Mesendoderm (in vitro differentiated cells): ENCODE results near the gene PRPF8.

Experiments
- DNase-seq: peaks from one replicate; pipeline ENCODE4 v3.0.0; 2013
- H2AK5ac ChIP-seq: 2 replicates; pipeline ENCODE4 v1.6.1; 2013; ENCODE audit warnings: low read length, inconsistent platforms
- H2BK120ac ChIP-seq: 2 replicates; pipeline ENCODE4 v1.6.1; 2013; ENCODE audit warnings: low read depth, mild to moderate bottlenecking, low read length, moderate library complexity, mixed read lengths
- H2BK15ac ChIP-seq: replicated peaks from 2 replicates; pipeline ENCODE4 v1.6.1; 2013; ENCODE audit warnings: low read depth, mild to moderate bottlenecking, moderate library complexity
- H2BK5ac ChIP-seq: 2 replicates; pipeline ENCODE4 v1.6.1; 2013; ENCODE audit warnings: low read length, inconsistent platforms
- H3K18ac ChIP-seq: 2 replicates; pipeline ENCODE4 v1.6.1; 2013; ENCODE audit warnings: mild to moderate bottlenecking, low read length, mixed read lengths
- H3K23ac ChIP-seq: one replicate; pipeline ENCODE4 v1.6.1; 2013; ENCODE audit warnings: low read length
- H3K27ac ChIP-seq: 2 replicates; pipeline ENCODE4 v1.5.1; 2013; ENCODE audit warnings: low read depth, mild to moderate bottlenecking, inconsistent platforms, low read length, moderate library complexity
- H3K27me3 ChIP-seq: 2 replicates; pipeline ENCODE4 v1.6.1; 2013; ENCODE audit warnings: low read length, control low read depth, mild to moderate bottlenecking, inconsistent platforms; ENCODE audit not compliant: insufficient read depth, poor library complexity
- H3K36me3 ChIP-seq: 2 replicates; pipeline ENCODE4 v1.6.1; 2013; ENCODE audit warnings: low read length, inconsistent platforms; ENCODE audit not compliant: control insufficient read depth, insufficient read depth
- H3K4ac ChIP-seq: one replicate; pipeline ENCODE4 v1.6.1; 2013; ENCODE audit warnings: low read depth, mild to moderate bottlenecking, low read length, moderate library complexity
- H3K4me1 ChIP-seq: 2 replicates; pipeline ENCODE4 v1.6.1; 2013; ENCODE audit warnings: low read depth, low read length, inconsistent platforms; ENCODE audit not compliant: control insufficient read depth
- H3K4me2 ChIP-seq: 2 replicates; pipeline ENCODE4 v1.6.1; 2013; ENCODE audit warnings: low read length
- H3K4me3 ChIP-seq: 2 replicates; pipeline ENCODE4 v1.5.1; 2013; ENCODE audit warnings: mild to moderate bottlenecking, low read length
- H3K56ac ChIP-seq: one replicate; pipeline ENCODE4 v1.6.1; 2013; ENCODE audit warnings: low read length
- H3K79me1 ChIP-seq: 2 replicates; pipeline ENCODE4 v1.6.1; 2013; ENCODE audit warnings: low read length, inconsistent platforms
- H3K79me2 ChIP-seq: 2 replicates; pipeline ENCODE4 v1.6.1; 2013; ENCODE audit warnings: mild to moderate bottlenecking, low read length; ENCODE audit not compliant: control insufficient read depth, insufficient read depth
- H3K9ac ChIP-seq: 2 replicates; pipeline ENCODE4 v1.6.1; 2013; ENCODE audit warnings: low read length, inconsistent platforms
- H4K5ac ChIP-seq: one replicate; pipeline ENCODE4 v1.6.1; 2013; ENCODE audit warnings: low read length
- H4K8ac ChIP-seq: one replicate; pipeline ENCODE4 v1.6.1; 2013; ENCODE audit warnings: low read depth, mild to moderate bottlenecking, control low read depth, low read length, moderate library complexity
- WGBS: extraction: QIAGEN DNeasy Blood & Tissue Kit; methylation state at CpG from one replicate; pipeline ENCODE4 v1.1.7; 2013; ENCODE audit warnings: low lambda C conversion rate, missing lambda C conversion rate; ENCODE audit not compliant: insufficient coverage; ENCODE audit errors: extremely low coverage; 5-methylcytosine and 5-hydroxymethylcytosine counted together

PRPF8 gene

DNA sequence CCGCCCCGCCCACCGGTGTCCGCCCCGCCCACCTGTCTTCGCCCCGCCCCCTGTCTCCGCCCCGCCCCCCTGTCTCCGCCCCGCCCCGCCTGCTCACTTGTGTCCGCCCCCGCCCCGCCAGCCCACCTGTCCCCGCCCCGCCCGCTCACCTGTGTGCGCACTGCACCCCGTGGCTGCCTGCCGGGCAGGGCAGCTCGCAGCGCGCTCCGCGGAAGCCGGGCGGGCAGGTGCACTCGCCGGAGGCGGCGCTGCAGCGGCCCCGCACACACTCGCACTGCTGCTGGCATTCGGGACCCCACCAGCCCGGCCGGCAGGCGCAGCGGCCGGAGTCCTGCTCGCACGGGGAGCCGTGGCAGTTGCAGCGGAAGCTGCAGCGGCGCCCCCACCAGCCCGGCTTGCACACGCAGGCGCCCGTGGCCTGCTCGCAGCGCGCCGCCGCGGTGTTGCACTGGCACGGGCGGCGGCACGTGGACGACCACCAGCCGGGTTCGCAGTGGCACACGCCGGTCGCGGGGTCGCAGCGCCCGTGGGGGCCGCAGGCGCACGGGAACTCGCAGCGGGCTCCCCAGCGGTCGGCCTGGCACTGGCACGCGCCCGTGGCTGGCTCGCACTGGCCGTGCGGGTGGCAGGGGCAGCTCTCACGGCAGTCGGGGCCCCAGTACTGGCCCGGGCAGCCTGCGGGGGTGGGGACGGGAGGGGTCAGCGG lies 41.2 kb downstream of the PRPF8 start:
- Histone ChIP-seq H4K8ac (no peak overlapping the region), H3K4me3 (peak overlapping the region; percentile 15), H3K4ac (no peak overlapping the region), H3K27me3 (no peaks in the 10 kb centered on the region), H3K9ac (peak overlapping the region; percentile 54), H3K27ac (no peak overlapping the region), H3K79me2 (no peaks in the 10 kb centered on the region), H3K23ac (no peak overlapping the region), H3K4me2 (peak overlapping the region; percentile 73), H3K36me3 (no peaks in the 10 kb centered on the region), H2BK5ac (no peak overlapping the region), H2BK120ac (no peak overlapping the region), H3K56ac (peak overlapping the region; percentile 79), H2BK15ac (no peak overlapping the region), H3K79me1 (no peaks in the 10 kb centered on the region), H4K5ac (no peak overlapping the region), H2AK5ac (no peak overlapping the region), H3K18ac (no peak overlapping the region), H3K4me1 (peaks cover 8% of the 10 kb centered on the region)
- peak; percentile 81 for DNase-seq
- WGBS: no CpG with 5 or more reads among the region's 90 CpGs

DNA sequence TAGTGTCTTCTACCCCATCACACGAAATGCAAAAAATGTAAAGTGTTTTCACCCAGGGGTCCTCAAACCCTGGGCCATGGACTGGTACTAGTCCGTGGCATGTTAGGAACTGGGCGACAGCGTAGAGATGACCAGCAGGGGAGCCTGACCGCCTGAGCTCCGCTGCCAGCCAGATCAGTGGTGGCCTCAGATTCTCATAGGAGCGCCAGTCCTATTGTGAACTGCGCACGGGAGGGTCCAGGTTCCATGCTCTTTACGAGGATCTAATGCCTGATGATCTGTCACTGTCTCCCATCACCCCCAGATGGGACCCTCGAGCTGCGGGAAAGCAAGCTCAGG lies 43.6 kb downstream of the PRPF8 start:
- no peak overlapping the region for H2BK120ac ChIP-seq
- no peak overlapping the region for H3K4me3 ChIP-seq
- no peak overlapping the region for H3K27ac ChIP-seq
- H4K8ac ChIP-seq: no peak overlapping the region
- H3K4me1 ChIP-seq: peaks cover 8% of the 10 kb centered on the region
- no peak overlapping the region for H3K4ac ChIP-seq
- no peak overlapping the region for H2BK15ac ChIP-seq
- no peak overlapping the region for H2BK5ac ChIP-seq
- H3K36me3 ChIP-seq: no peaks in the 10 kb centered on the region
- H3K79me1 ChIP-seq: no peaks in the 10 kb centered on the region
- no CpG with 5 or more reads among the region's 12 CpGs for WGBS
- H3K4me2 ChIP-seq: no peak overlapping the region
- no peak for DNase-seq
- no peaks in the 10 kb centered on the region for H3K79me2 ChIP-seq
- H3K9ac ChIP-seq: no peak overlapping the region
- no peak overlapping the region for H3K56ac ChIP-seq
- no peak overlapping the region for H3K18ac ChIP-seq
- H3K23ac ChIP-seq: no peak overlapping the region
- no peak overlapping the region for H2AK5ac ChIP-seq
- H3K27me3 ChIP-seq: no peaks in the 10 kb centered on the region
- no peak overlapping the region for H4K5ac ChIP-seq

DNA sequence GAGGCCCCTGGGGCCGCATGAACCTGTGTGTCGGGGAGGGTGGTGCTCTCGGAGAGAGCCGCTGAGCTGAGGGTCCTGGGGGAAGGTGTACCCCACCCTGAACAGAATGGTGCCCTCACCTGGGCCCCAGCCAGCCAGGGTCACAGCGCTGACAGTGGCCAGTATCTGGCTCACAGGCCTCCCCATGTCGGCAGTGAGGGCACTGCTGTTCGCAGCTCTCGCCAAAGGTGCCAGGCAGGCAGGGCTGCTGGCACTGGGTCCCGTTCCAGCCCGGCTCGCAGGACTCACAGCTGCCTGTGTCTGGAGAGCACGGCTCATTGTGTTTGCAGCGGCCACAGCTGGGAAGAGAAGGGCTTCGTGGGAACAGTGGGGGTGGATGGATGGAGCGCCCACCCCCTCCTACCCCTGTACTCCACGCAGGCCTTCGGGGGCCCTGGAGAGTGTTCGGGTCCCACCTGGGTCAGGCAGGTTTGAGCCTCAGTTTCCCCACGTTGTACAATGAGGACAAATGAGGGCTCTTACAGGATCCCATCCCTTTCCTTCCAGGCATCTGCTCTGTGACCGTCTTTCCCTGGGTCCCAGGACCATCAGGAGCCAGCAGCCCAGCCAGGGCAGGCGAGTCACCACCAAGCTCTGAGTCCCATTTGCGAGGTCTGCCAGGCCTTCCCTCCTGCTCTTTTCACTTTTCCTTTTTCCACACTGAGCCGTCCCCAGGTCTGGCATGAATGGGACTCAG lies 44.2 kb downstream of the PRPF8 start:
- H4K8ac ChIP-seq: no peak overlapping the region
- H3K27ac ChIP-seq: no peak overlapping the region
- no peaks in the 10 kb centered on the region for H3K36me3 ChIP-seq
- H3K4me1 ChIP-seq: peaks cover 6% of the 10 kb centered on the region
- H2BK120ac ChIP-seq: no peak overlapping the region
- H2AK5ac ChIP-seq: no peak overlapping the region
- DNase-seq: no peak
- no peak overlapping the region for H3K9ac ChIP-seq
- no peaks in the 10 kb centered on the region for H3K79me2 ChIP-seq
- H3K27me3 ChIP-seq: no peaks in the 10 kb centered on the region
- H3K56ac ChIP-seq: peak overlapping the region; percentile 15
- no peak overlapping the region for H4K5ac ChIP-seq
- no peak overlapping the region for H3K23ac ChIP-seq
- H2BK15ac ChIP-seq: no peak overlapping the region
- no peak overlapping the region for H2BK5ac ChIP-seq
- no peak overlapping the region for H3K18ac ChIP-seq
- H3K79me1 ChIP-seq: no peaks in the 10 kb centered on the region
- H3K4me2 ChIP-seq: no peak overlapping the region
- H3K4me3 ChIP-seq: no peak overlapping the region
- H3K4ac ChIP-seq: no peak overlapping the region
- no CpG with 5 or more reads among the region's 23 CpGs for WGBS

DNA sequence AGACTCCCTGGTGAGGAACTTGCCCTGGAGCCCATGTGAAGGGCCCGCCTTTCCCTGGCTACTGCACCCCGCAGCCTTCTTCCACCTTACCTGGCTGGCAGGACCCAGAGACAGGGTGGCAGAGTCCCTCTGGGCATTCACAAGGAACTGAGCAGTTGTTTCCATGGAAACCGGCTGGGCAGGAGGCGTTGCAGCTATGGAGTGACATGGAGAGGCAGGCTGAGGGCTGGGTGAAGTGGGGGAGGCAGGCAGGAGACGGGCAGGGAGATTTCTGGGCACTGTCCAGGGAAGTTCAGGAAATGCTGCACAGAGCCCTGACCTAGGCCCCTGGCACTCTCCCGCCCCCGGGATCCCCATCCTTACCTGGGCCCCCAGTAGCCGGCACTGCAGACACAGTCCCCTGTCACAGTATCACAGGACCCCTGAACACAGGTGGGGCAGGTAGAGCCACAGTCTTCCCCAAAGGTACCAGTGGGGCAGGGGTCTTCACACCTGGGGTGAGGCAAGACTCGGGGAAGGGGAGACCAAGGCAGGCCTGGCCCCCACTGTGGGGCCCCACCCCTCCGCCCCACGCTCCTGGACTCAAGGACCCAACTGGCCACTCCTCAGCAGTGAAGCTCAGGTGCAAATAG lies 45.0 kb downstream of the PRPF8 start:
- no peak overlapping the region for H3K18ac ChIP-seq
- no peak overlapping the region for H3K9ac ChIP-seq
- no peak overlapping the region for H2BK5ac ChIP-seq
- no peaks in the 10 kb centered on the region for H3K79me2 ChIP-seq
- no peak overlapping the region for H3K4me2 ChIP-seq
- no peaks in the 10 kb centered on the region for H3K27me3 ChIP-seq
- no peak overlapping the region for H2AK5ac ChIP-seq
- H2BK15ac ChIP-seq: no peak overlapping the region
- H2BK120ac ChIP-seq: no peak overlapping the region
- H3K27ac ChIP-seq: no peak overlapping the region
- H4K8ac ChIP-seq: no peak overlapping the region
- H3K4me1 ChIP-seq: peaks cover 2% of the 10 kb centered on the region
- H3K79me1 ChIP-seq: no peaks in the 10 kb centered on the region
- H4K5ac ChIP-seq: no peak overlapping the region
- no peak overlapping the region for H3K4me3 ChIP-seq
- DNase-seq: peak; percentile 52
- H3K23ac ChIP-seq: no peak overlapping the region
- H3K36me3 ChIP-seq: no peaks in the 10 kb centered on the region
- no peak overlapping the region for H3K56ac ChIP-seq
- WGBS: no CpG with 5 or more reads among the region's 11 CpGs
- H3K4ac ChIP-seq: no peak overlapping the region

DNA sequence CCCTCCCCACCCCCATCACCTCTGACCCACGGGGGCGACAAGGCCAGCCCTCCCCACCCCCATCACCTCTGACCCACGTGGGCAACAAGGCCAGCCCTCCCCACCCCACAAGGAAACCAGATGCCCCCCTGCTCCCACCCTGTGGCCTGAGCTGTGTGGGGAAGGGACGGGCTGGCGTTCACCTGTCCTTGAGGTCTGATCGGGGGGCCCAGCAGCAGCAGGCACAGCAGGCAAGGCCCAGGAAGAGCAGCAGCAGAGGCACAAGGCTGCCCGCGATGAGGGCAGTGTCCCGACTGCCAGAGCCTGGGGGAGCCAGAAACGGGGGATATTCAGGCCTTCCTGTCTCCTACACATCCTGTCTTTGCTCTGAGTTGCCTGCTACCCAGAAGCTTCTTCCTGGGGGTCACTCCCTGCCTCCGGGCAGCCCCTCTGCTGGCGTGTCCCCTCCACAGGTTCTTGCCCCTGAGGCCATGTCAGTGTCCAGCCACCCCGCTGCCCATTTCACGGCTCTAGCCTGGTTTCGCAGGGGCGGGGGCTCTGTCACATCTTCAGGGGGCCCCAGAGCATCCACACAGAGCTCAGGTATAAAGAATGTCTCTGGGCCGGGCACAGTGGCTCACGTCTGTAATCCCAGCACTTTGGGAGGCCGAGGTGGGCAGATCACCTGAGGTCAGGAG lies 45.9 kb downstream of the PRPF8 start:
- Histone ChIP-seq H3K4me3 (no peak overlapping the region), H4K5ac (no peak overlapping the region), H2BK120ac (no peak overlapping the region), H3K27me3 (no peaks in the 10 kb centered on the region), H3K9ac (no peak overlapping the region), H3K27ac (no peak overlapping the region), H3K23ac (no peak overlapping the region), H4K8ac (no peak overlapping the region), H3K4me2 (no peak overlapping the region), H3K18ac (no peak overlapping the region), H2BK5ac (no peak overlapping the region), H3K4ac (no peak overlapping the region), H3K36me3 (no peaks in the 10 kb centered on the region), H3K79me2 (no peaks in the 10 kb centered on the region), H3K56ac (peak overlapping the region; percentile 37), H3K4me1 (no peaks in the 10 kb centered on the region), H3K79me1 (no peaks in the 10 kb centered on the region), H2AK5ac (no peak overlapping the region), H2BK15ac (no peak overlapping the region)
- DNase-seq: no peak
- no CpG with 5 or more reads among the region's 19 CpGs for WGBS
